GM12801 (cell line): Measurements from ENCODE around the gene KIAA1671.

Source experiments
- TF ChIP-seq, protein P1 (sequence below): IDR thresholded peaks from one replicate; pipeline ENCODE4 v1.5.1; 2011; ENCODE audit warnings: control low read depth; ENCODE audit not compliant: insufficient read length; ENCODE audit errors: extremely low read depth

The KIAA1671 gene

DNA sequence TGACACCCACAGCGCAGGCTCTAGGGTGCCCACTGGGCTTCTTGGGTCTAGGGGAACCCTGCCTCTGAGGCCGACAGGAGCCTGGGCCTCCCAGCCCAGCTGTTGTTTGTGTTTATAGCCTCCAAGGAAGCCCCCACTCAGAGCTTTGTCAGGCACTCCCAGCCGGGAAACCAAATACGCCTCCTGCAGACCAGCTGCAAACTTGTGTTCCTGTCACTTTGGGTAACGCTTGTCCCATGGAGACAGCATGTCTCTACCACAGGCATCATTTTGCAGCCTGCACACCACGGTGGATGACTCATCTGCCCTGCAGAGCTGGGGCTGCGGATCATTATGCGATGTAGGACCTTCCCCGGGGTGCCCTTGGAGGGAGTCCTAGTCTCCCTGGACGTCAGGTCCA, 206.5 kb downstream of the KIAA1671 start:
- TF ChIP-seq, protein P1, sequence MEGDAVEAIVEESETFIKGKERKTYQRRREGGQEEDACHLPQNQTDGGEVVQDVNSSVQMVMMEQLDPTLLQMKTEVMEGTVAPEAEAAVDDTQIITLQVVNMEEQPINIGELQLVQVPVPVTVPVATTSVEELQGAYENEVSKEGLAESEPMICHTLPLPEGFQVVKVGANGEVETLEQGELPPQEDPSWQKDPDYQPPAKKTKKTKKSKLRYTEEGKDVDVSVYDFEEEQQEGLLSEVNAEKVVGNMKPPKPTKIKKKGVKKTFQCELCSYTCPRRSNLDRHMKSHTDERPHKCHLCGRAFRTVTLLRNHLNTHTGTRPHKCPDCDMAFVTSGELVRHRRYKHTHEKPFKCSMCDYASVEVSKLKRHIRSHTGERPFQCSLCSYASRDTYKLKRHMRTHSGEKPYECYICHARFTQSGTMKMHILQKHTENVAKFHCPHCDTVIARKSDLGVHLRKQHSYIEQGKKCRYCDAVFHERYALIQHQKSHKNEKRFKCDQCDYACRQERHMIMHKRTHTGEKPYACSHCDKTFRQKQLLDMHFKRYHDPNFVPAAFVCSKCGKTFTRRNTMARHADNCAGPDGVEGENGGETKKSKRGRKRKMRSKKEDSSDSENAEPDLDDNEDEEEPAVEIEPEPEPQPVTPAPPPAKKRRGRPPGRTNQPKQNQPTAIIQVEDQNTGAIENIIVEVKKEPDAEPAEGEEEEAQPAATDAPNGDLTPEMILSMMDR: no peak

DNA sequence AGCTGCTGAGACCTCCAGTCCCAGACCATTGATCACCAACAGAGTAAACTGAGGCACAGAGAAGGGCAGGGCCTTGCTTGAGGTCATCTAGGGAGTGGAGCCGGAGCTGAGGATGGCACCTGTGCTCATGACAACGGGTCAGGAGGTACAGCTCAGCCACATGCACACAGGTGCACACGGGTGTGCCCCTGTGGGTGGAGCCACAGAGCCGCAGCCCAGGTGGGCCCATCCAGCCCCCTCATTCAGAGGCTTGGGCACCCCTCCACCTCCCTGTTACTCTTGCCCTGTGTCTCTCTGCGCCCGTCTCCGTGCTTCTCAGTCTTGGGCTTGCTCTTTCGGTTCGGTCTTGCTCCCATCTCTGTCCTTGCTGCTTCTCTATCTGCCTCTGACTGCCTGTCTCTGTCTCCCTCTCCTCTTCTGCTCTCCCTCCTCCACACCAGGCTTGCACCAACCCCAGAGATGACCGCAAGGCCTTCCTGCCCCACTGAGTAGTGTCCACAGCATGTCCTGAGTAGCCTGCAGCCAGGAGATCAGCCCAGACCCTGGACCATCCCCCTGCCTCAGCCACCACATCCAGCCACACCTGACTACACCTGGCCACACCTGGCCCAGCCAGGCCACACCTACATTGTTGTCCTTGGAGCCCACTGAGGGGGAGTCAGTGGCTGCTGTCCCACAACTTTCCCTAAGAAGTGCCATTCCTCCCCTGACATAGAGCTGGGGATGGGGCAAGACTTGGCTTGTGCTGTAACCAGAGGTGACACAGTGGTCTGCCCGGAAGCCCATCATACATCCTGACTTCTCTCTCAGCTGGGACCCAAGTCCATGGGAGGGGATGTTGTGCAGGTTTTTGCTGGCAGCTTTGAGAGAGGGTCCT, 207.8 kb downstream of the KIAA1671 start:
- TF ChIP-seq, protein P1: no peak

DNA sequence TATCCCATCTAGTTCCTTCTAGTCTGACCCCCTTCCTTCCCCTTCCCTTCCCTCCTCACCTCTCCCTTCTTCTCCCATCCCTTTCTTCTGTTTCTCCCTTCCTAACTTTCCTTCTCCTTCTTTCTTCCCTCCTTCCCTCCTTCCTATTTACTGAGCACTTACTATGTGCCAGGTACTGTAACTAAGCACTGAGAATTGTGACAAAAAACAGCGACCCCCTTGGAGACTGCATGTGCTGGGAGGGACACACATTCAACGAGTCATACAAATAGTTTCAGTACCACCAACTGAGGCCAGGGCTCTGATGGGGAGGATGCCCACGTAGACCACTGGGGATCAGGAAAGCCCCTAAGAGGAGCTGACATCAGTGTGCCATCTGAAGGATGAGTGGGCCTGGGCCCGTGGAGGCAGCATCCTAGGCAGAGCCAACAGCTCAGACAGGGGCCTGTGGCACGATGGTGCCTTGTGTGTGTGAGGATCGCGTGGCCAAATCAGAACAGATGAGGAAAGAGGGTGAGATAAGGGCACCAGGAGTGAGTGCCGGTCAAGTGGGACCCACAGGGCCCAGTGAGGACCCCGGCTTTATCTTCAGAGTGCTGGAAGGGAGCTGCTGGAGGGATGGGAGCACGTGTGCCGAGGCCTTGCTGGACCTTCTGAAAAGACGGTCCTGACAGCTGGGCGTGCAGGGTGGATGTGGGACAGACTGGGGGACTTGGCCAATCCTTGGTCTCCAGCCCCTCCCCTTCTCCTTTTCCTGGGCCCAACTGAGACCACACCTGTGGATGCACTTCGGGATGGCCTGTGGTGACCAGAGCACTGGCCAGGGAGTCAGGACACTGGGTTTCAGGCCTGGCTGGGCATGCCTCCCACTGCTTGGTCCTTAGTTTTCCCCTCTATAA, 208.8 kb downstream of the KIAA1671 start:
- TF ChIP-seq, protein P1: no peak

DNA sequence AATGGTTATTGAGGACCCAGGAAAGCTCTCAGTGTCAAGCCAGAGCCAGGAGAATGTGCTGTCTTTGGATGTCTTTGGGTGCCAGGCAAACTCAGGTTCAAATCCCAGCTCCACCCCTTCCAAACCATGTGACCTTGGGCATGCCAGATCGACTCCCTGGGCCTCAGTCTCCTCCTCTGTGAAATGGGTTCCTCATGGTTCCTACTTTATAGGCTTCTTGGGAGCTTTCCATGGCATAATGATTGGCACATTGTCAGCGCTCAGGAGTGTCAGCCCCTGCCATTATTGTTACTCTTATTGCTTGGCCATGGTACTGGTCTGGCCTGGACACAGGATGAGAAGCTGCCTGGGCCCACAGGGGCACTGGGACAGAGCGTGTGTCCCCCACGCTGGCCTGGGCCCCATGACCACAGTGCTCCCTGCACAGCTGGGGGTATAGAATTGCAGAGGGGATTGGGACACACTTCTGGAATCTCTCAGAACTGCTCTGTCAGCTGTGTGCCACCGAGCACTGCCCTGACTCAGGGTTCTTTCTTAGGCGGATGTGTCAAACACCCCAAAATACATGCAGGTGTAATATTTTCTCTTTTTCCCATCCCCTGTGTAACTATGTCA, 209.5 kb downstream of the KIAA1671 start:
- TF ChIP-seq, protein P1: no peak

DNA sequence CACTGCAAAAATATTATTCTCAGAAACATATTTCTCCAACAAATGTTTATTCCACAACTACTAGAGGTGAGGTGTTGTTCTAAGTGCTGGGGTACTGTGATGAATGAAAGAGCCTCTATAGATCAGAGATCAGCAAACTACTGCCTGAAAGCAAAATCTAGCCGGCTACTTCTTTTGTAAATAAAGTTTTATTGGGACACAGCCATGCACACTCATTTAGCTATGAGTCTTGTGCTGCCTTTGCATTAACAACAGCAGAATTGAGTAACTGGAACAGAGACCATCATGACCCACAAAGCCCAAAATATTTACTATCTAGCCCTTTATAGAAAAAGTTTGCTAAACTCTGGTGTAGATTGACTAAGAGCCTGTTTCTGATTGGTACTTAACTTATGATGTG, 210.0 kb downstream of the KIAA1671 start:
- TF ChIP-seq, protein P1: no peak

DNA sequence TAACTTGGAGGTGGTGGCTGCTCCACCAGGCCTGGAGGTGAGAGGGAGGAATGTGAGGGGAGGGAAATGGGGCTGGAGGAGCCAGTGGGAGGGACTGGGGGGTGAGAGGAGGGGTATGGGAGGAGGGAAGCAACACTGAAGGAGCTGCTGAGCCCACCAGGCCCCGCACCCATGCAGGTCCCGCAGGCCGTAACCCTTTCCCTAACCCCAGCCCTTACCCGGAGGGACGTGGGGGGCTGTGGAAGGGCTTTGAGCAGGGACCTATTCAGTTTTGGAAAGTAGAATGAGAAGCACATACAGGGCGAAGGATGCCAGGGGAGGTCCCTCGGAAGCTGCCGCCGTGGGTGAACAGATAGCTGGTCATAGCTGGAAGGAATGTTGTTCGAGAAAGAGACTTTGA, 213.3 kb downstream of the KIAA1671 start:
- TF ChIP-seq, protein P1: no peak
